Measurements from ENCODE around the gene AP1AR. TPM values are rescaled to one million over a fixed set of nuclear protein-coding genes. Genes with fewer than 3 reads are reported as not detected.

The AP1AR gene
- total and polyA plus RNA-seq, 2 of the 4 experiments (the other 2 are of a cell fraction): 4.0 to 4.7 TPM

DNA sequence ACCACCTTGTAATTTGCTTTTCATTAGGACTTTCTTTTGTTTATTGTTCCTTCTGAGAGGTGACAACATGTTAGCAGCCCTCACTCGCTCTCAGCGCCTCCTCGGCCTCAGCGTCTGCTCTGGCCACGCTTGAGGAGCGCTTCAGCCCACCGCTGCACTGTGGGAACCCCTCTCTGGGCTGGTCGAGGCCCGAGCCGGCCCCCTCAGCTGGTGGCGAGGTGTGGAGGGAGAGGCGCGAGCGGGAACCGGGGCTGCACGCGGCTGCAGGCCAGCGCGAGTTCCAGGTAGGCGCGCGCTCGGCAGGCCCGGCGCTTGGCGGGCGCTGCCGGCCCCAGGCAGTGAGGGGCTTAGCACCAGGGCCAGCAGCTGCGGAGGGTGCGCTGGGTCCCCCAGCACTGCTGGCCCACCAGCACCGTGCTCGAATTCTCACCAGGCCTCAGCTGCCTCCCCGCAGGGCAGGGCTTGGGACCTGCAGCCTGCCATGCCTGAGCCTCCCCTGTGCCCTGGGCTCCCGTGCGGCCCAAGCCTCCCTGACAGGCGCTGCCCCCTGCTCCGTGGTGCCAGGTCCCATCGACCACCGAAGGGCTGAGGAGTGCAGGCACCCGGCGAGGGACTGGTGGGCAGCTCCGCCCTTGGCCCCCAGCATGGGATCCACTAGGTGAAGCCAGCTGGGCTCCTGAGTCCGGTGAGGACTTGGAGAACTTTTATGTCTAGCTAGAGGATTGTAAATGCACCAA lies 9.2 kb upstream of the AP1AR start (continued):
- TF ChIP-seq, protein P1, sequence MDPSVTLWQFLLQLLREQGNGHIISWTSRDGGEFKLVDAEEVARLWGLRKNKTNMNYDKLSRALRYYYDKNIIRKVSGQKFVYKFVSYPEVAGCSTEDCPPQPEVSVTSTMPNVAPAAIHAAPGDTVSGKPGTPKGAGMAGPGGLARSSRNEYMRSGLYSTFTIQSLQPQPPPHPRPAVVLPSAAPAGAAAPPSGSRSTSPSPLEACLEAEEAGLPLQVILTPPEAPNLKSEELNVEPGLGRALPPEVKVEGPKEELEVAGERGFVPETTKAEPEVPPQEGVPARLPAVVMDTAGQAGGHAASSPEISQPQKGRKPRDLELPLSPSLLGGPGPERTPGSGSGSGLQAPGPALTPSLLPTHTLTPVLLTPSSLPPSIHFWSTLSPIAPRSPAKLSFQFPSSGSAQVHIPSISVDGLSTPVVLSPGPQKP (IDR thresholded peaks at IDR 0.05; ENCODE audit: borderline replicate concordance, low read depth, low read length): no peak
- no peak for TF ChIP-seq RAD21 (IDR thresholded peaks at IDR 0.05; ENCODE audit: low read length)
- no peak for TF ChIP-seq RCOR1 (IDR thresholded peaks at IDR 0.05; ENCODE audit: insufficient replicate concordance, low read length)

DNA sequence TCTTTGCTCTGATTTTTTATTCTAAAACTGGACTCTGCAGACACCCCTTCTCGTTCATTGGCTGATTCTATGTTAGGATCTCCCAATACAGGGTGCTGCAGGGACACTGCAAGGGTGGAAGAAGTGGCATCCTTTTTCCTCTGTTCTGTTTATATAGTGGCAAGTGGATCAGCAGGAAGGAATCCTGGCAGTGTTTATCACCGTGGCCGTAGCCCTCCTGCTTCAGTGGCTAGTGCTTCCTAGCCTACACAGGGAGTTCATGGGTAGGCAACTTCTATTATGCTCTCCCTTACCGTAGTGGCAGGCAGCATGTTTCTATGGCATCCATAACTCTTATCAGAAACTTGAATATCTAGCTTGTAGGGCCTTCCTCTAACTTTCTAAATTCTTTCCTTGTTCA lies 6.4 kb upstream of the AP1AR start:
- Histone ChIP-seq H4K8ac (ENCODE audit: low read depth in 2 of 2, low read length in 2 of 2) (peak overlapping the region in 1 of 2 experiments; percentile 11; a peak in 1 of 4 replicates), H2AK5ac (ENCODE audit: low read depth, low read length) (no peak overlapping the region), H4K91ac (ENCODE audit: insufficient read depth, low read depth, low read length) (no peak overlapping the region), H4K20me1 (ENCODE audit: insufficient read depth, low read length) (no peaks in the 10 kb centered on the region), H4K5ac (ENCODE audit: low read depth, low read length) (no peak overlapping the region), H3K9ac (ENCODE audit: low read depth, low read length) (no peak overlapping the region), H2AK9ac (replicated peaks; ENCODE audit: low read depth, low read length, poor library complexity) (no peak overlapping the region), H2BK20ac (ENCODE audit: low read depth, low read length) (no peak overlapping the region), H3K4me3 (ENCODE audit: insufficient read depth, low read depth, low read length) (no peak overlapping the region), H3K56ac (ENCODE audit: extremely low read depth, insufficient read depth, low read length) (no peak overlapping the region), H3K27me3 (ENCODE audit: control insufficient read depth, insufficient read depth, low read length) (no peaks in the 10 kb centered on the region), H3K9me3 (ENCODE audit: control insufficient read depth, insufficient read depth, low read length) (no peaks in the 10 kb centered on the region), H3K18ac (ENCODE audit: low read depth, low read length) (no peak overlapping the region), H3K27ac (ENCODE audit: insufficient read depth, low read length) (no peak overlapping the region), H2AFZ (replicated peaks; ENCODE audit: low read length, poor library complexity) (no peak overlapping the region), H3K9me1 (ENCODE audit: insufficient read depth, low read length) (no peaks in the 10 kb centered on the region), H3K4me1 (ENCODE audit: control insufficient read depth, insufficient read depth, low read length) (no peaks in the 10 kb centered on the region; the same call in 1 of the 2 replicates), H3K79me1 (ENCODE audit: low read depth in 1 of 2, low read length in 2 of 2) (no peaks in the 10 kb centered on the region), H3K14ac (replicated peaks; ENCODE audit: low read depth, low read length) (no peak overlapping the region), H3K4me2 (ENCODE audit: low read depth, low read length) (no peak overlapping the region), H2BK15ac (ENCODE audit: low read depth, low read length) (no peak overlapping the region), H2BK5ac (ENCODE audit: low read depth, low read length, poor library complexity, severe bottlenecking) (no peak overlapping the region), H3K36me3 (ENCODE audit: control insufficient read depth, insufficient read depth, low read length) (no peaks in the 10 kb centered on the region), H3K23ac (ENCODE audit: low read depth, low read length) (no peak overlapping the region), H2BK120ac (ENCODE audit: low read depth, low read length) (no peak overlapping the region), H3K4ac (ENCODE audit: low read depth, low read length) (no peak overlapping the region)
- dilution Hi-C loops (cut with HindIII; ENCODE audit: low sequenced_read_pairs, unreplicated experiment): no loop called here
- ChIA-PET CTCF (interaction anchor here (1.3 kb wide), 1 partner anchor 10 kb away, joined by 4 read pairs; no protein-coding TSS in a partner anchor), POLR2A (ENCODE audit: unreplicated experiment) (no interaction called here)
- peak; percentile 93 for ATAC-seq (ENCODE audit: low read depth)
- 67% methylated on average over 1 of the region's 4 CpGs; no CpG with 5 or more reads in 1 of the 2 experiments for WGBS, 2 experiments (ENCODE audit: extremely low coverage in 2 of 2, insufficient read length in 1 of 2)
- intact Hi-C loops (cut with micrococcal nuclease): no loop called here
- no TSS peak for BruUV-seq (replicated peaks)
- in situ Hi-C loops (cut with MboI; ENCODE audit: low sequenced_read_pairs): no loop called here
- no peak for TF ChIP-seq POLR2A (IDR thresholded peaks at IDR 0.05; ENCODE audit: low read depth, low read length)
- no peak for TF ChIP-seq MAZ (IDR thresholded peaks at IDR 0.05; ENCODE audit: borderline replicate concordance, low read depth, low read length)
- DNase-seq: peak; percentile 45

Data from IMR-90 (cell line).